ENCODE measurements around the gene SLC26A1. TPM values are rescaled to one million over a fixed set of nuclear protein-coding genes. Genes with fewer than 3 reads are reported as not detected.
"Not testable (repeated sequence)": the region's sequence is repeated elsewhere in the genome, so short reads cannot be mapped to it uniquely, and the experiment has no call there.

The SLC26A1 gene
- total RNA-seq, 4 donors from 2014 or later = 0.16 TPM; not detected in 3

GRCh38 chr4:1001561-1002130 is 8.4 kb upstream of the SLC26A1 start:
- Histone ChIP-seq H3K27ac (no peak overlapping the region), H3K4me1 (peaks cover 8 to 13% of the 10 kb centered on the region in 2 donors), H3K36me3 (no peaks in the 10 kb centered on the region), H3K27me3 (peaks cover 87 to 94% (median 92%) of the 10 kb centered on the region in 3 donors), H3K9me3 (no peaks in the 10 kb centered on the region), H3K4me3 (no peak overlapping the region)
- intact Hi-C loops (cut with DNase I; ENCODE audit: low total_unique reads) (no loop called here), in situ Hi-C loops (cut with MboI; ENCODE audit: low sequenced_read_pairs in 4 of 4) (no loop called here)
- ATAC-seq = no peak
- TF ChIP-seq, protein P1, sequence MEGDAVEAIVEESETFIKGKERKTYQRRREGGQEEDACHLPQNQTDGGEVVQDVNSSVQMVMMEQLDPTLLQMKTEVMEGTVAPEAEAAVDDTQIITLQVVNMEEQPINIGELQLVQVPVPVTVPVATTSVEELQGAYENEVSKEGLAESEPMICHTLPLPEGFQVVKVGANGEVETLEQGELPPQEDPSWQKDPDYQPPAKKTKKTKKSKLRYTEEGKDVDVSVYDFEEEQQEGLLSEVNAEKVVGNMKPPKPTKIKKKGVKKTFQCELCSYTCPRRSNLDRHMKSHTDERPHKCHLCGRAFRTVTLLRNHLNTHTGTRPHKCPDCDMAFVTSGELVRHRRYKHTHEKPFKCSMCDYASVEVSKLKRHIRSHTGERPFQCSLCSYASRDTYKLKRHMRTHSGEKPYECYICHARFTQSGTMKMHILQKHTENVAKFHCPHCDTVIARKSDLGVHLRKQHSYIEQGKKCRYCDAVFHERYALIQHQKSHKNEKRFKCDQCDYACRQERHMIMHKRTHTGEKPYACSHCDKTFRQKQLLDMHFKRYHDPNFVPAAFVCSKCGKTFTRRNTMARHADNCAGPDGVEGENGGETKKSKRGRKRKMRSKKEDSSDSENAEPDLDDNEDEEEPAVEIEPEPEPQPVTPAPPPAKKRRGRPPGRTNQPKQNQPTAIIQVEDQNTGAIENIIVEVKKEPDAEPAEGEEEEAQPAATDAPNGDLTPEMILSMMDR (IDR thresholded peaks at IDR 0.05 in 4 of 5, conservative IDR thresholded peaks at IDR 0.05 in 1 of 5) = no peak
- TF ChIP-seq POLR2A (IDR thresholded peaks at IDR 0.05) = no peak
- DNase-seq = no peak

DNA sequence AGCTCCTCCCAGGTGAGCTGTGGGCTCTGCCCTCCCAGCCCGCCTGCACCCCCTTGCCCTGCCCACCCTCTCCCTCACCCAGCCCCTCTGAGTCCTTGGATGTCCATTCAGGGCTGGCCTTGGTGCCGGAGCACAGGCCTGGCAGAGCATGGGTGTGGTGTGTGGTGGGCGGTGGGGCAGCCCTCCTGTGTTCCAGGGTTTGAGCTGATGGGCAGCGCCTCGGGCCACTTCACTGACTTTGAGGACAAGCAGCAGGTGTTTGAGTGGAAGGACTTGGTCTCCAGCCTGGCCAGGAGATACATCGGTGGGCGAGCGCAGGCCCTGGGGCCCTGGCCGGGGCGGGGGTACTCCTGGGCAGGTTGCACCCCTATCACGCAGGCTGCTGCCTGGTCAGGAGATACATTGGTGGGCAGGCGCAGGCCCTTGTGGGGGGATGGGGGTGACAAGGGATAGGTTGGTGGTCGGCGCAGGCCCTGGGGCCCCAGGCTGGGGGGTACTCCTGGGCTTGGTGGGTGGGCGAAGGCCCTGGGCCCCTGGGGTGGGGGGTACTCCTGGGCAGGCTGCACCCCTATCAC is 7.6 kb upstream of the SLC26A1 start:
- no peak for ATAC-seq
- intact Hi-C loops (cut with DNase I; ENCODE audit: low total_unique reads) = no loop called here
- Histone ChIP-seq H3K9me3 (no peaks in the 10 kb centered on the region), H3K27me3 (peaks cover 85 to 92% (median 89%) of the 10 kb centered on the region in 3 donors), H3K4me3 (no peak overlapping the region), H3K36me3 (no peaks in the 10 kb centered on the region), H3K27ac (no peak overlapping the region), H3K4me1 (peaks cover 8 to 13% of the 10 kb centered on the region in 2 donors)
- DNase-seq = no peak
- in situ Hi-C loops (cut with MboI; ENCODE audit: low sequenced_read_pairs in 4 of 4) = no loop called here
- no peak for TF ChIP-seq POLR2A (IDR thresholded peaks at IDR 0.05)
- TF ChIP-seq, protein P1 (IDR thresholded peaks at IDR 0.05 in 4 of 5, conservative IDR thresholded peaks at IDR 0.05 in 1 of 5) = no peak

DNA sequence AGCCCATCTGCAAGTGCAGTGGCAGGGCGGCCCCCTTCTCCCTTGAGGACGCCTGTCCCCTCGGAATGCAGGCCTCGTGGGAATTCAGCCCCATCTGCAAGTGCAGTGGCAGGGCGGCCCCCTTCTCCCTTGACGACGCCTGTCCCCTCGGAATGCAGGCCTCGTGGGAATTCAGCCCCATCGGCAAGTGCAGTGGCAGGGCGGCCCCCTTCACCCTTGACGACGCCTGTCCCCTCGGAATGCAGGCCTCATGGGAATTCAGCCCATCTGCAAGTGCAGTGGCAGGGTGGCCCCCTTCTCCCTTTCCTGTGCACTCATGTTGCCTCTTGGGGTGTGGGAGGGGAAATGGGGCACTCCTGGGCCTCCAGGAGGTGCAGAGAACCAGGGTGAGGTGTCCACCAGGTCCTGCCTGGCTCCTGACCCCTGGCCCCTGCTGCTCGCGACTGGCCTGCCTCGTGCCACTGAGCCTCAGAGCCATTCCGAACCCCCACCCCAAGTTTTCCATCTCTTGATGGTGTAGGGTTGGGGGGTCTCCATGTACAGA is 6.8 kb upstream of the SLC26A1 start:
- DNase-seq (no peak), ATAC-seq (no peak)
- no peaks in the 10 kb centered on the region for H3K9me3 ChIP-seq
- H3K36me3 ChIP-seq = no peaks in the 10 kb centered on the region
- H3K4me3 ChIP-seq = no peak overlapping the region
- H3K4me1 ChIP-seq = peaks cover 8 to 13% of the 10 kb centered on the region in 2 donors
- TF ChIP-seq, protein P1 (IDR thresholded peaks at IDR 0.05 in 4 of 5, conservative IDR thresholded peaks at IDR 0.05 in 1 of 5) = no peak
- no peak for TF ChIP-seq POLR2A (IDR thresholded peaks at IDR 0.05)
- H3K27me3 ChIP-seq = peaks cover 78 to 84% (median 81%) of the 10 kb centered on the region in 3 donors
- in situ Hi-C loops (cut with MboI; ENCODE audit: low sequenced_read_pairs in 4 of 4) = no loop called here
- no peak overlapping the region for H3K27ac ChIP-seq
- intact Hi-C loops (cut with DNase I; ENCODE audit: low total_unique reads) = no loop called here

- DNase-seq; H3K27ac ChIP-seq; in situ Hi-C loops (cut with MboI; ENCODE audit: low sequenced_read_pairs in 4 of 4); intact Hi-C loops (cut with DNase I; ENCODE audit: low total_unique reads); ATAC-seq; H3K4me3 ChIP-seq; H3K36me3 ChIP-seq; H3K9me3 ChIP-seq: not testable (repeated sequence)
- Histone ChIP-seq H3K4me1 (peaks cover 8 to 13% of the 10 kb centered on the region in 2 donors), H3K27me3 (peaks cover 72 to 78% (median 75%) of the 10 kb centered on the region in 3 donors)
These were observed 6.1 kb upstream of the SLC26A1 start for GRCh38 chr4:999240-999863.

GRCh38 chr4:998096-998691 is 5.0 kb upstream of the SLC26A1 start:
- Histone ChIP-seq H3K27ac (no peak overlapping the region), H3K36me3 (no peaks in the 10 kb centered on the region), H3K9me3 (no peaks in the 10 kb centered on the region), H3K4me3 (peak overlapping the region in 2 of 4 donors; percentile 28 to 43), H3K27me3 (peaks cover 60 to 67% (median 64%) of the 10 kb centered on the region in 3 donors), H3K4me1 (peaks cover 8 to 13% of the 10 kb centered on the region in 2 donors)
- in situ Hi-C loops (cut with MboI; ENCODE audit: low sequenced_read_pairs in 4 of 4) = no loop called here
- intact Hi-C loops (cut with DNase I; ENCODE audit: low total_unique reads) = no loop called here
- DNase-seq (no peak), ATAC-seq (peak in 1 of 2 donors; percentile 34)
- no peak for TF ChIP-seq POLR2A (IDR thresholded peaks at IDR 0.05)
- TF ChIP-seq, protein P1 (IDR thresholded peaks at IDR 0.05 in 4 of 5, conservative IDR thresholded peaks at IDR 0.05 in 1 of 5) = no peak

Measured in gastrocnemius medialis (tissue), 4 donors.